PFSK-1 (cell line): ENCODE results near the gene TNFRSF1B.
A peak's percentile ranks its signal among the peaks of the same experiment; 100 is the strongest.

Experiments used
- FOXP2 ChIP-seq: optimal IDR thresholded peaks from 2 replicates; pipeline ENCODE3; 2011; ENCODE audit warnings: borderline replicate concordance, control low read depth, inconsistent platforms; ENCODE audit not compliant: insufficient read depth; ENCODE audit errors: extremely low read length, extremely low read depth
- POLR2AphosphoS5 ChIP-seq: IDR thresholded peaks from 2 replicates; pipeline ENCODE4 v1.6.1; 2012; ENCODE audit warnings: low read depth, mild to moderate bottlenecking, control low read depth, low read length, moderate library complexity
- REST ChIP-seq, 2 experiments: IDR thresholded peaks; 2 replicates each; pipeline versions ENCODE4 v1.6.1 to v1.8.0; 2011 to 2012; ENCODE audit warnings: low read depth in 2 of 2, low read length in 2 of 2, control low read depth in 1 of 2, inconsistent platforms in 1 of 2, mild to moderate bottlenecking in 1 of 2, moderate library complexity in 1 of 2; ENCODE audit not compliant: insufficient read depth in 1 of 2
- SIN3A ChIP-seq: IDR thresholded peaks from 2 replicates; pipeline ENCODE4 v1.6.1; 2012; ENCODE audit warnings: mild to moderate bottlenecking, low read length, moderate library complexity, borderline replicate concordance; ENCODE audit not compliant: insufficient read depth
- TAF1 ChIP-seq: IDR thresholded peaks from 2 replicates; pipeline ENCODE4 v1.6.1; 2012; ENCODE audit warnings: low read length, control low read depth, borderline replicate concordance; ENCODE audit not compliant: insufficient read depth

Gene TNFRSF1B

GRCh38 chr1:12159816-12160215, 7.0 kb upstream of the TNFRSF1B start:
- no peak for TF ChIP-seq REST (IDR thresholded peaks at IDR 0.05; ENCODE audit: insufficient read depth in 1 of 2, low read depth in 2 of 2, low read length in 2 of 2)
- TF ChIP-seq POLR2AphosphoS5, result no peak
- TF ChIP-seq TAF1, result no peak
- no peak for TF ChIP-seq FOXP2
- no peak for TF ChIP-seq SIN3A

GRCh38 chr1:12161324-12161661, 5.5 kb upstream of the TNFRSF1B start:
- TF ChIP-seq REST (IDR thresholded peaks at IDR 0.05; ENCODE audit: insufficient read depth in 1 of 2, low read depth in 2 of 2, low read length in 2 of 2) (no peak), POLR2AphosphoS5 (no peak), SIN3A (no peak), FOXP2 (no peak), TAF1 (no peak)

DNA sequence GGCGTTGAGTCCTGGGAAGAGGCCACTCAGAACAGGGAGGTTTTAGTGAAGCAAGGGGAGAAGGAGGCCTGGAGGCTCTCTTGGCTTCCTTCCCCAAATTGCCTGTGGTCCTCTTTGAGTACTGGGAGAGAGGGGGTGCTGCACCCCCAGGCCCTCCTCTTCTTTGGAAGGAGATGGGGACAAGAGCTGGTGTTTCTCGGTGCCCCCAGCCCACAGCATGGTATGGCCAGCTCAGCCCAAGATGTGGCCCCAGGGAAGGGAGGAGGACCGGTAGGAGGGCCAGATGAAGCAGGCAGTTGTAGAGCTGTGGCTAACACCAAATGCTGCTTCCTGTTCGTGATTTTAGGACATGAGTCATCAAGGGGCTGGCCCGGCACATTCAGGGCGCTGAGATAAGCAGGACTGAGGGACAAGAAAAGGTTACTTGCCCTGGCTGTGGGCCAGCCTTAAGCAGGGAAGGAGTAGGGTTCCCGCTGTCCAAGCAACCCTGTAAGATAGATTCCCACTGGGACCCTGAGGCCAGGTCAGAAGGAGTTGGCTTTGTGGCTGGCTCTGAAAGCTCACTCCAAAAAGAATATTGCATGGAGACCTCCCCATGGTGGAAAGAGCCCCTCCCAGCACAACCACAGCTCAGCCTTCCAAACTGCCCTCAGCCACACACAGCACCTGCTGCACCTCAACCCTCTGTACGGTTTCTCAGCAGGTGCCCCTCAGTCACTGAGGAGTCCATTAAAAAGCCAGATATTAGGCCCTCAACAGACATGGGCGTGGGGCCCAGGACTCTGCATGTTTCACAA, 4.9 kb upstream of the TNFRSF1B start:
- TF ChIP-seq POLR2AphosphoS5 (no peak), FOXP2 (no peak), TAF1 (no peak), REST (IDR thresholded peaks at IDR 0.05; ENCODE audit: insufficient read depth in 1 of 2, low read depth in 2 of 2, low read length in 2 of 2) (peak in 1 of 2 experiments; percentile 24; a peak in 1 of 4 replicates), SIN3A (no peak)

DNA sequence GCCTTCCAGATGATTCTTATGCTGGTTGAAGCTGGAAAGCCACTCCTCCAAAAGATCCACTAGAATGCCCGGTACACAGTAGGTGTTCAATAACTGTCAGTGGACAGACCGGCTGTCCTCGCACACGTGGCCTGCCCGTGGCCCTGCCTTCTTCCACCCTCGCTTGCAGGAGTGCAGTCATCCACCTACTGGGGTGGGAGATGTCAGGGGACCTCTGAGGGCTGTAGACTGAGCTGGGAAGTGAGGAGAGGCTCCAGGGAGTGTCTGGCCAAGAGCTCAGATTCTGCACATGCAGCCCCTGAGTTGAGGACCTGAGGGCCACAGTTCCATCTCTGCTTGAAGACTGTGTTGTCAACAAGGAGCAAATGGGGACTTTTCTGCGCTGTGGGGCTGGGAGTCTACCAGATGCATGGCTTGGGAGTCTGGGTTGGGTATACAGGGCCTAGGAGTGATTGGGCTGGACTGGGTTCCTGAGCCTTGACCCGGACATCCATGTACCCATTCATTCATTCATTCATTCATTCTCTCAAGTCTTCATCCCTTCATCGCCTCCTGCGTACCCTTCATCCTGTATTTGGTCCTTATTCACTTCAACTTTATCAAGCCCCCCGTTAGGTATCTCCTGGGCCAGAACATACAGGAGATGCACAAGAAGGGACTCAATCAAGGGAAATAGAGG, 4.2 kb upstream of the TNFRSF1B start:
- TF ChIP-seq TAF1, result no peak
- TF ChIP-seq POLR2AphosphoS5, result no peak
- no peak for TF ChIP-seq FOXP2
- no peak for TF ChIP-seq REST (IDR thresholded peaks at IDR 0.05; ENCODE audit: insufficient read depth in 1 of 2, low read depth in 2 of 2, low read length in 2 of 2)
- no peak for TF ChIP-seq SIN3A

DNA sequence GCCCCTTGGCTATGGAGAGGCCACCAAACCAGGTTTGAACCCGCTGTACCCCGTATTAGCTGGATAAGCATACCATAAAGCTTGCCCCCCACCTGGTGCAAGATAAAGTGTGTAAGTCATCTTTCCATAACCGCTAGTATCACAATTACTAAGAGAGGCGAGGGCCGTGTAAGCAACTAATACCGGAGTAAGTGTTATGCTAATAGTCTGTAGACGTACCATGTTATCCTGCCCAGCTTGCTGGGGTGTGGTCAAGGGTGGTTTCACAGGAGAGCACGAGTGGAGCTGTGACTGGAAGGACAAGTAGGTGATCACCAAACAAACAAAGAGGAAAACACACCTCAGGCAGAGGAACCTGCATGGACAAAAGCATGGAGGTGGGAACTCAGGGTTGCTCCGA, 3.6 kb upstream of the TNFRSF1B start:
- TF ChIP-seq POLR2AphosphoS5, result no peak
- no peak for TF ChIP-seq REST (IDR thresholded peaks at IDR 0.05; ENCODE audit: insufficient read depth in 1 of 2, low read depth in 2 of 2, low read length in 2 of 2)
- no peak for TF ChIP-seq SIN3A
- TF ChIP-seq FOXP2, result no peak
- no peak for TF ChIP-seq TAF1
